AG04450 (cell line): ENCODE data around the gene ACR. TPM values are rescaled to one million over a fixed set of nuclear protein-coding genes. Genes with fewer than 3 reads are reported as not detected.

Source experiments
- CTCF ChIA-PET: fragments of 300-600, 350-600 bp; formaldehyde crosslinking; extraction: SDS; loops from one replicate; lab custom pipeline; 2022; ENCODE audit warnings: antibody characterized with exemption, inconsistent platforms; lab: Charles Lee
- POLR2A ChIA-PET: fragments of 350-600 bp; formaldehyde crosslinking; extraction: SDS; loops from one replicate; lab custom pipeline; 2021; ENCODE audit warnings: antibody characterized with exemption, inconsistent platforms; lab: Yijun Ruan, JAX
- DNase-seq: peaks from one replicate; pipeline ENCODE4 v3.0.0-alpha.2; 2011; ENCODE audit warnings: low read depth, low spot score
- H3K27ac ChIP-seq: one replicate; pipeline ENCODE4 v1.5.1; 2012; ENCODE audit warnings: low read depth, low read length, control low read depth
- H3K27me3 ChIP-seq: one replicate; pipeline ENCODE4 v1.6.0; 2012; ENCODE audit warnings: low read length; ENCODE audit not compliant: control insufficient read depth, insufficient read depth
- H3K4me3 ChIP-seq: 2 replicates; pipeline ENCODE4 v1.5.1; 2011; ENCODE audit warnings: mild to moderate bottlenecking, low read depth, low read length, control low read depth
- H3K9me3 ChIP-seq: 2 replicates; pipeline ENCODE4 v1.5.1; 2012; ENCODE audit warnings: low read length; ENCODE audit not compliant: control insufficient read depth, insufficient read depth
- CTCF ChIP-seq: IDR thresholded peaks from 2 replicates; pipeline ENCODE4 v1.5.1; 2011; ENCODE audit warnings: low read depth, low read length, control low read depth, inconsistent platforms
- polyA plus RNA-seq: library from polyadenylated mRNA; depleted of rRNA; stranded (reverse); fragments of >200 nt; gene quantifications from 2 replicates; pipeline ENCODE4 v1.2.3, GENCODE V29; 2011

ACR gene
- polyA plus RNA-seq, 1 experiment, result not detected

DNA sequence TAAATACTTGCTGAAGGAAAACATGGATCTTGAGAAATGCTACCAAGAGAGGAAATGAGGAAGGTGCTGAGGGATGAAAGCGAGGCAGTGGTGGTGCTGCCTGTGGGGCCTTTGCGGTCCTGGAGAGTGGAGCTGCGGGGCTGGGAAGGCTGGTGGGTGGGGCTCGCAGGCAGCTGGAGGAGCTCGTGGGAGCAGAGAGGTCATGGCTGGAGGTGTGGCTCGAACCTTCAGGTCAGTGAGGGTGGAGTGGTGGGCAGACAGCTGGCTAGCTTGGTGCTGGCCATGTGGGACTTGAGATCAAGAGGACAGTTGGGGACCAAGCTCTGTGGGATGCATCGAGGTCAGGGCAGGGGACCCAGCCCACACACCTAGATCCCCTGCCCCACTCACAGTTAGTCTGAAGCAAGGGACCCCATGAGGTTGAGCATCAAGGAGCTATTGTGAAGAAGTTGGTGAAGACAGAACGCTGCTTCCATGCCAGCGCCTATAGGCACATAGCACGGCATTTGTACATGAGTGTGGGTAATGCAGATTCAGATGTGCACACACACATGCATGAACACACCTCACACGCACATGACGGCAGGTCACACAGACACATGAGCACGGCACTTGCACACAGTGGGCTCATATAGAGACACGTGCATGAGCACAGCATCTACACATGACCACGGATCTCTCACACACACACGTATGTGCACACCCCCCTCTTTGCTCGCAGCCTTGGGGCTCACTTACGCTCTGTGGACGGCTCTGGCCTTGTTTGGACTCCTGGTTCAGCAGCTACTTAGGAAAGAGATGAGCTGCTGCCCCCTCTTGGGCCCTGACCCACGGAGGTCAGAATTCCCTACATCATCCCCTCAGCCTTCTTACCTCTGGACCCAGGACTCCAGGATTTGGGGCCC is 34.9 kb upstream of the ACR start:
- DNase-seq, result no peak
- Histone ChIP-seq H3K4me3 (no peak overlapping the region), H3K27ac (no peak overlapping the region), H3K9me3 (no peaks in the 10 kb centered on the region; the same call in 1 of the 2 replicates), H3K27me3 (no peaks in the 10 kb centered on the region)
- POLR2A ChIA-PET, result no interaction called here
- no peak for TF ChIP-seq CTCF
- CTCF ChIA-PET, result no interaction called here

DNA sequence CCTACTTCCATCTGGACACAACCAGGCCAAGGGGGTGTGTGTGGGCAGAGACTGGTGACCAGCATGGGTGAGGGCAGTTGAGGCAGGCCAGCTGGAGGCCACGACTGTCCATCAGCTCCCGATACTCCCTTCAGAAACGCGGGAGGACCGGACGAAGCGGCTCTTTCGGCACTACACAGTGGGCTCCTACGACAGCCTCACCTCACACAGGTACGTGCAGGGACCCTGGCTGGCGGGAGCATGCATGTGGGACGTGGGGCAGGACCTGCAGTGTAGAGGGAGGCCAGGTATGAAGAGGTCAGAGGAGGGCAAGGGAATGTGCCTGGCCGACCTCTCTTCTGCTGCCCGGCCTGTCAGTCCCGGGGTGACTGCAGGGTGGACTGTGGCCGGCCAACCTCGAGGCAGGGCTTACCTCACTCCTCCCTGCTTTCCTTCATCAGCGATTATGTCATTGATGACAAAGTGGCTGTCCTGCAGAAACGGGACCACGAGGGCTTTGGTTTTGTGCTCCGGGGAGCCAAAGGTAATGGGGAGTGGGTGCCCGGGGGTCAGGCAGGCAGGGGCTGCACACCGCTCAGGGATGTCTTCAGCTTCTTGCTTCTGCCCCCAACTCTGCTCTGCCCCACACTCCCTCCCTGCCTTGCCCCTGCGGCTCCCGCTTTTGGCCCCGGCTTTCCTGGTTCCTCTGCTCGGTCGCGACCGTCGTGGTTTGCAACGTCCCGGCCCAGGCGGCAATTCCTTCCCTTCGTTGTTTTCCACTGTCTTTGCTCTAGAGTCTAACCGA is 34.1 kb upstream of the ACR start:
- TF ChIP-seq CTCF, result no peak
- no peak for DNase-seq
- POLR2A ChIA-PET, result no interaction called here
- CTCF ChIA-PET, result no interaction called here
- Histone ChIP-seq H3K4me3 (no peak overlapping the region), H3K27ac (no peak overlapping the region), H3K27me3 (no peaks in the 10 kb centered on the region), H3K9me3 (no peaks in the 10 kb centered on the region; the same call in 1 of the 2 replicates)

GRCh38 chr22:50704510-50705218 is 33.3 kb upstream of the ACR start:
- Histone ChIP-seq H3K27me3 (no peaks in the 10 kb centered on the region), H3K4me3 (peak overlapping the region; percentile 38; the same call in 1 of the 2 replicates), H3K9me3 (no peaks in the 10 kb centered on the region; the same call in 1 of the 2 replicates), H3K27ac (no peak overlapping the region)
- CTCF ChIA-PET, result no interaction called here
- no peak for TF ChIP-seq CTCF
- no peak for DNase-seq
- POLR2A ChIA-PET, result no interaction called here

DNA sequence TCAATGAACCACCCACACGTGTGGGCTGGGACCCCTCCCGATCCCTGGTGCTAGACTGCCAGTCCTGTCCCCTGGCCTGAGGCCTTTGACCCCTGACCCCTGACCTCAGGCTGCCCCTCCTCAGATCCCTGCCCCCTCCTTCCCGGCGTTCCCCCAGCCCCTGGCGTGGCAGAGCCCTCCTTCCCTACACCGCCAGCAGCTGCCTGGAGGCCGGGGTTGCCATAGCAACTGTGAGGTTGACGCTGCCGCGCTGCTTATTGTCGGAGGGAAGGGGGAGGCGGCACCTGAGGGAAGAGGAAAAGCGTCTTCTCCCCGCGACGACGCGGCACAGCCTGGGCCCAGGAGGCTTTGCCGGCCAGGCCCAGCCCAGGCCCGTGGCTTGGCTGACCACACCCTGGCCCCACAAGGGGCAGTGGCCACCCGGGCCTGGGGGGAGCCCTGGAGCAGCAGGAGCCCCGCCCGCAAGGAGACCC is 32.7 kb upstream of the ACR start:
- CTCF ChIA-PET, result interaction anchor here (1.2 kb wide), 1 partner anchor 7 kb away, joined by 3 read pairs; no protein-coding TSS in a partner anchor
- POLR2A ChIA-PET, result no interaction called here
- Histone ChIP-seq H3K4me3 (peak overlapping the region; percentile 38; the same call in 1 of the 2 replicates), H3K9me3 (no peaks in the 10 kb centered on the region; the same call in 1 of the 2 replicates), H3K27ac (no peak overlapping the region), H3K27me3 (no peaks in the 10 kb centered on the region)
- DNase-seq, result peak; percentile 49
- TF ChIP-seq CTCF, result no peak
